ENCODE results near the gene GPR155.
"Not testable (repeated sequence)": the region's sequence is repeated elsewhere in the genome, so short reads cannot be mapped to it uniquely, and the experiment has no call there.

GRCh38 chr2:174410039-174410438 is 76.8 kb downstream of the GPR155 start:
- TF ChIP-seq CTCF (conservative IDR thresholded peaks at IDR 0.05; ENCODE audit: low read depth in 2 of 2); REST (IDR thresholded peaks at IDR 0.05; ENCODE audit: unreplicated experiment); EZH2phosphoT487 (IDR thresholded peaks at IDR 0.05; ENCODE audit: unreplicated experiment); EZH2 (IDR thresholded peaks at IDR 0.05; ENCODE audit: low read depth, unreplicated experiment): not testable (repeated sequence)
